ENCODE results near the gene RWDD3.

DNA sequence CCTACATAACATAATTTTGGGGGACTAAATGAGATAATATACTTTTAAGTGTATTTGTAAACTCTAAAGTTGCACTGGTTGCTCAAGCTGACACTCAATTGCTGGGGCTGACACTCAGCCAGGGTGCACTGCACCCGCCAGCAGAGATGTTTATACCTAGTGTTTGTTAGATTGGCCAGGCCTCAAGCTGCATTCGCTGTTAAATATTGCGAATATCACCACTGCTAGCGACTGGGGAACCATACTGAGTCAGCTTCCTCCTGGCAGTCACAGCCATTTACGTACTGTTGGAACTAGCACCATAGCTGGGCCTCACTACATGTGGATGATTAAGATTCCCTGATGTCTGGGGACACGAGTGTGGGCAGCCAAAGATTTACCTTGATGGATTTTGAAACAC lies 12.7 kb upstream of the RWDD3 start:
- no peak for TF ChIP-seq PKNOX1 (IDR thresholded peaks at IDR 0.05)
- no peak for TF ChIP-seq FOXA1 (IDR thresholded peaks at IDR 0.05)
- TF ChIP-seq ELF4 (IDR thresholded peaks at IDR 0.05): no peak
- TF ChIP-seq ARNT (IDR thresholded peaks at IDR 0.05): no peak
- TF ChIP-seq SP1 (IDR thresholded peaks at IDR 0.05): no peak
- no peak for TF ChIP-seq ZNF384 (IDR thresholded peaks at IDR 0.05)
- TF ChIP-seq SUZ12 (IDR thresholded peaks at IDR 0.05): no peak
- no peak for TF ChIP-seq FOXK2 (IDR thresholded peaks at IDR 0.05)
- no peak for TF ChIP-seq BHLHE40 (IDR thresholded peaks at IDR 0.05; ENCODE audit: borderline replicate concordance)

All from HEK293T (cell line).